ENCODE data around the gene PBX1.

- TF ChIP-seq CTCF (IDR thresholded peaks at IDR 0.05) (no peak), EP300 (IDR thresholded peaks at IDR 0.05) (no peak)
Observed at GRCh38 chr1:164524810-164525209, 34.2 kb upstream of the PBX1 start.
